ENCODE data around the gene C16orf46. TPM values are rescaled to one million over a fixed set of nuclear protein-coding genes. Genes with fewer than 3 reads are reported as not detected.
A peak's percentile ranks its signal among the peaks of the same experiment; 100 is the strongest.

Gene C16orf46
- total RNA-seq (1 to 10 TPM in 3 of 9 donors, under 1 TPM in 3, not detected in 3; 0.24 to 6.0 (median 0.86) TPM), polyA plus RNA-seq (under 1 TPM; 0.17 to 0.59 (median 0.48) TPM)
- long read RNA-seq, donor 1, result 0 reads
- long read RNA-seq, donor 2, result 0 reads
- long read RNA-seq, donor 3, result 0 reads
- long read RNA-seq, donor 4, result 0 reads
- long read RNA-seq, donor 5, result 0 reads
- long read RNA-seq, donor 6, result 0 reads
- long read RNA-seq, donor 7, result 0 reads
- long read RNA-seq, donor 8, result 0 reads
- long read RNA-seq, donor 9, result 0 reads
- long read RNA-seq, donor 10, result 0 reads

GRCh38 chr16:81077076-81077940 is at the start of gene C16orf46:
Gene C16orf46, minus strand, starts transcription at chr16:81077238. Its CDS starts 13,283 bp downstream, at chr16:81063955.
- H3K4me1 ChIP-seq (replicated peaks in 1 of 2), result peaks cover 0 to 13% of the 10 kb centered on the region in 2 donors
- WGBS, 4 donors, result 11 to 69% (median 24%) methylated on average over 9 to 59 of the region's 59 CpGs
- intact Hi-C loops (cut with DNase I), result no loop called here
- TF ChIP-seq CTCF (IDR thresholded peaks at IDR 0.05) (peak in 1 of 6 experiments; percentile 5), POLR2A (IDR thresholded peaks at IDR 0.05) (peak; percentile 86 to 91)
- H3K9me3 ChIP-seq (replicated peaks in 1 of 3), result no peaks in the 10 kb centered on the region
- peak; percentile 97 to 99 (median 98) for DNase-seq
- H3K4me3 ChIP-seq, result peak within 1 kb of the TSS; percentile 56 to 86 (median 67)
- no peaks in the 10 kb centered on the region for H3K36me3 ChIP-seq (replicated peaks in 1 of 2)
- H3K27ac ChIP-seq, result peak within 1 kb of the TSS; percentile 73 to 96 (median 91)
- H3K27me3 ChIP-seq, result no peaks in the 10 kb centered on the region

- intact Hi-C loops (cut with DNase I), result no loop called here
- Histone ChIP-seq H3K4me1 (replicated peaks in 1 of 2) (no peaks in the 10 kb centered on the region), H3K4me3 (no peak overlapping the region), H3K27ac (no peak overlapping the region), H3K27me3 (no peaks in the 10 kb centered on the region), H3K9me3 (replicated peaks in 1 of 3) (no peaks in the 10 kb centered on the region), H3K36me3 (replicated peaks in 1 of 2) (no peaks in the 10 kb centered on the region)
- TF ChIP-seq CTCF (IDR thresholded peaks at IDR 0.05), result no peak
- TF ChIP-seq POLR2A (IDR thresholded peaks at IDR 0.05), result no peak
- DNase-seq, result no peak
- WGBS, 4 donors, result 82 to 86% (median 84%) methylated on average over 13 to 17 of the region's 17 CpGs
Observed at GRCh38 chr16:81123092-81123852, 46.2 kb upstream of the C16orf46 start.

- DNase-seq, result no peak
- Histone ChIP-seq H3K27ac (no peak overlapping the region), H3K36me3 (replicated peaks in 1 of 2) (no peaks in the 10 kb centered on the region), H3K27me3 (no peaks in the 10 kb centered on the region), H3K4me1 (replicated peaks in 1 of 2) (no peaks in the 10 kb centered on the region), H3K4me3 (no peak overlapping the region), H3K9me3 (replicated peaks in 1 of 3) (no peaks in the 10 kb centered on the region)
- 88 to 92% (median 89%) methylated on average over 9 to 16 of the region's 16 CpGs for WGBS, 4 donors
- intact Hi-C loops (cut with DNase I), result no loop called here
- no peak for TF ChIP-seq POLR2A (IDR thresholded peaks at IDR 0.05)
- TF ChIP-seq CTCF (IDR thresholded peaks at IDR 0.05), result no peak
Observed at GRCh38 chr16:81121474-81121990, 44.5 kb upstream of the C16orf46 start.

- H3K9me3 ChIP-seq (replicated peaks in 1 of 3), result no peaks in the 10 kb centered on the region
- H3K4me1 ChIP-seq (replicated peaks in 1 of 2), result no peaks in the 10 kb centered on the region
- no peak for DNase-seq
- intact Hi-C loops (cut with DNase I), result no loop called here
- TF ChIP-seq POLR2A (IDR thresholded peaks at IDR 0.05) (no peak), CTCF (IDR thresholded peaks at IDR 0.05) (no peak)
- H3K36me3 ChIP-seq (replicated peaks in 1 of 2), result no peaks in the 10 kb centered on the region
- no peak overlapping the region for H3K4me3 ChIP-seq
- WGBS, 4 donors, result 64 to 76% (median 72%) methylated on average over 5 to 11 of the region's 11 CpGs
- H3K27me3 ChIP-seq, result no peaks in the 10 kb centered on the region
- H3K27ac ChIP-seq, result no peak overlapping the region
Observed at GRCh38 chr16:81117436-81117835, 40.4 kb upstream of the C16orf46 start.
